Hematopoietic multipotent progenitor cell treated with erythropoietin and hydrocortisone succinate and interleukin-3 and kit ligand, for 6 days (in vitro differentiated cells): ENCODE measurements around the gene SERPINF2.
"Not testable (repeated sequence)": the region's sequence is repeated elsewhere in the genome, so short reads cannot be mapped to it uniquely, and the experiment has no call there.

Experiments used
- DNase-seq: peaks from one replicate; pipeline ENCODE4 v3.0.0-alpha.2; 2015

SERPINF2 gene

DNA sequence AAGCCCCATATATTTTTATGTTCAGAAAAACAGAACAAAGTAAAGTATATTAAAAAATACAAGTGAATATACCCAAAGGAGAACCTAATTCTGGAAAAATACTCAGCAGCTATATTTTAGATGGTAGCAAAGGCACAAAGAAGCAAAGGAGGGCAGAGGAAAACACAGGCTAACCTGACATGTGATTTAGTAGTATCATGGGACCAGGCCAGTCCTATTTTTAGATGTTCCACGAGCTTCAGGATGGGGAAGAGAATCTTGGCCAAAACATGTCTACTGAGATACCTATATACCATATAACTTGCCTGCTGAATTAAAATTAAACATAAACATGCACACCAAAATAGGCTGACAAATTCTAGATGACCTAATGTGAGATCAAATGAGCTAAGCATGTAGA is 54.1 kb downstream of the SERPINF2 start:
- DNase-seq: no peak

DNA sequence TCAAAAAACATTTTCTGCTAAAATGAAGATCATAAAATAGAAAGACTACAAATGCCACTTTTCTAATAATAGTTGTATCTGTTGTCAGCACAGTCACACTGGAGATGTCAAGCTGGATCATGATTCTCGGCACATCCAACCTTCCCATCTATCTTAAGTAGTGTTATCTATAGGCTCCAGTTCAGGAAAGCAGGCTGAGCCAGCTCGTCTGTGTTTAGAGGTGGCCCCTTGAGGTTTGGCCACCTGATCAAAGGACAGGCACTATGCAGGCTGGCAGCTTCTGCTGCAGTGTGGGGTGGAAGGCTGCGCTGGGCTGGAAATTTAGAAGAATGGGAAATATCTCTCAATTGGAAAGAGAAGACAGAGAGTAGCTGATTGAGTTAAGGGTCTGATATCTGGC is 54.7 kb downstream of the SERPINF2 start:
- peak; percentile 77 for DNase-seq

DNA sequence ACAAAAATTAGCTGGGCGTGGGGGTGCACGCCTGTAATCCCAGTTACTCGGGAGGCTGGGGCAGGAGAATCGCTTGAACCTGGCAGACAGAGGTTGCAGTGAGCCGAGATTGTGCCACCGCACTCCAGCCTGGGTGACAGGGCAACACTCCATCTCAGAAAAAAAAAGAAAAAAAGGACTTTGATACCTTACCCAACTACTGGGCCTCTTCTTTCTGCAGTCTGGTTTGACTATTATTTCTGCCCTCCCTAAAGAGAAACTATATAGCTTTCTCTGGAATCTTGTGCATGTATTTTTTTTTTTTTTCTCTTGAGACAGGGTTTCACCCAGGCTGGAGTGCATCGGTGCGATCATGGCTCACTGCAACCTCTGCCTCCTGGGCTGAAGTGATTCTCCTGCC is 55.2 kb downstream of the SERPINF2 start:
- not testable (repeated sequence) for DNase-seq

DNA sequence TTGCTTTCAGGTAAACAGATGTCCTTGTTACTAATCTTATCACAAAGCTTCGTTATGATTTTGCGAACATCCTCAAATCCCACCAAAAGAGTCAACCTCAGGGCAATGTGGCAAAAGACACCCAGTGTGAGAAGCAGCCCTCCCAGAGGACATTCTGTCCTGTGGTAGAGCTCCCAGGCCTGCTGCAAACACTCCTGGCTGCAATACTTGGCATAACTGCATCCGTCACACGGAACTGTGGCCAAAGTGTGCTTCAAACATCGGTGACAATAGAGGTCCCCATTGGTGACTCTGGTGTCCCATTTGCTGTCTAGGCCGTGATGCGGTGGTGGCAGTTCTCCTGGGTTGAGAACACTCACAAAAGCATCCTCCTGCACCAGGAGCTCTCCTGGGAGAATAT is 57.6 kb downstream of the SERPINF2 start:
- no peak for DNase-seq

DNA sequence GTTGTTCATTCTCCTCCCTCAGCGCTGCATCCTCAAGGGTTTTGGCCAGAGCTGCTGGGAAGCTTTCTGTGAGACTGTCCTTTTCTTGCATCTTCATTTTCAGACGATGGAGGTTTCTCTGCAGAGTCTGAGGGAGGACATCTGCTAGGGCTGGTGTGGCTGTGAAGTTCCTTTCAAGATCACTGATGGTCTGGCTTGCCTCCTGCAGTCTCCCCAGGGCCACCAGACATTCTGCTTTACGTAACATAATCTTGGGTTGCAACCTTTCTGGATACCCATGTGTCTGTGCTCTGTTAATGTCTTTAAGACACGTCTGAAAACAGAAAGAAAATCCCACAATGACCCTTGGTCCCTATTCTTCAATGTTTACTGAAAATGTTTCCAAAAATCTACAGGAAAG is 58.0 kb downstream of the SERPINF2 start:
- DNase-seq: no peak

DNA sequence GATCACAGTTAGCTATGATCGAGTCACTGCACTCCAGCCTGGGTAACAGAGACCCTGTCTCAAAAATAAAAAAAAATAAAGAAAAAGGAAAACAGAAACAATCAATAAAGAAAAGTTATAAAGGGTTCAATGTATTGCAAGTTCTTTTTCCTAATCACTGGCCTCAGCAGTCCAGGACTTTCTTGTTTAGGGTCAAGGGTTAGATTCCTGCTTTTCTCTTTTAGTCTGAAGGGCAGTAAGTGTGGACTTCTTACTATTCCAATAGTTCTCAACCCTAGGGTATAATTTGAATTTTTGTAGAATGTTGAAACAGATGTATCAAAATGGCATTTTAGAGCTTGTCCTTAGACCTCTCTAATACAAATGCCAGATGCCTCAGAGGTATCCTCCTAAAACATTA is 59.8 kb downstream of the SERPINF2 start:
- no peak for DNase-seq

DNA sequence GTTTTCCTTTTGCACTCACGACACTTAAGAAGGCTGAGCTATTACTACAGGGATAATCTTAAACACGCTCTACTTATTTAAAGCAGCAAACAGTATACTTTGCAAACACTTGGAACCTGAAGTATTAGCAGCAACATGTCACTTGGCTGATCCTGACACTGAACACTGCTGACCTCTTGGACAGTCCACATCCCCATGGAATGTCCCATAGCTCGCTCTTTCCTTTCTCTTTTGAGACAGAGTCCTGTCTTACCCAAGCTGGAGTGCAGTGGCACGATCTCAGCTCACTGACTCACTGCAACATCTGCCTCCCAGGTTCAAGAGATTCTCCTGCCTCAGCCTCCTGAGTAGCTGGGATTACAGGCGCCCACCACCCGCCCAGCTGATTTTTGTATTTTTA is 60.6 kb downstream of the SERPINF2 start:
- no peak for DNase-seq
